Measurements from ENCODE around the gene HIVEP3.

HIVEP3 gene

GRCh38 chr1:41682845-41683625 lies 235.7 kb downstream of the HIVEP3 start:
- no peak for DNase-seq (ENCODE audit: low read depth)

DNA sequence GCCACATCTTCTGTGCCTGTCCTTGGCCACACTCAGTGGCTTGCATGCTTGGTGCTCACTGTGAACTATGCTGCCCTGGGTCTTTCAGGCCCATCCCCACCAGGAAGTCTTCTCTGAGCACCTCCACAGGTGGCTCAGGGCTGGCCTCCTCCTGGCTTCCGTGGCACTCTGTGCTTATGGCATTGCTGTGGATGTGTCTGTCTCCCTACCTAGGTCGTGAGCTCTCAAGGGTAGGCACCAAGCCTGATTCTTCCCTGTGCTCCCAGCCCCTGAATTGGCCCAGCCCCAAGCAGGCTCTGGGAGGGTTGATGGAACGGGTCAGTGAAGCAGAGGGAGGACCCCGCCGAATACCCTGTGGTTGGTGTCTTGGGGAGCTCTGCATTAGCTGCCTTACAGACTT lies 236.6 kb downstream of the HIVEP3 start:
- DNase-seq (ENCODE audit: low read depth) = no peak

DNA sequence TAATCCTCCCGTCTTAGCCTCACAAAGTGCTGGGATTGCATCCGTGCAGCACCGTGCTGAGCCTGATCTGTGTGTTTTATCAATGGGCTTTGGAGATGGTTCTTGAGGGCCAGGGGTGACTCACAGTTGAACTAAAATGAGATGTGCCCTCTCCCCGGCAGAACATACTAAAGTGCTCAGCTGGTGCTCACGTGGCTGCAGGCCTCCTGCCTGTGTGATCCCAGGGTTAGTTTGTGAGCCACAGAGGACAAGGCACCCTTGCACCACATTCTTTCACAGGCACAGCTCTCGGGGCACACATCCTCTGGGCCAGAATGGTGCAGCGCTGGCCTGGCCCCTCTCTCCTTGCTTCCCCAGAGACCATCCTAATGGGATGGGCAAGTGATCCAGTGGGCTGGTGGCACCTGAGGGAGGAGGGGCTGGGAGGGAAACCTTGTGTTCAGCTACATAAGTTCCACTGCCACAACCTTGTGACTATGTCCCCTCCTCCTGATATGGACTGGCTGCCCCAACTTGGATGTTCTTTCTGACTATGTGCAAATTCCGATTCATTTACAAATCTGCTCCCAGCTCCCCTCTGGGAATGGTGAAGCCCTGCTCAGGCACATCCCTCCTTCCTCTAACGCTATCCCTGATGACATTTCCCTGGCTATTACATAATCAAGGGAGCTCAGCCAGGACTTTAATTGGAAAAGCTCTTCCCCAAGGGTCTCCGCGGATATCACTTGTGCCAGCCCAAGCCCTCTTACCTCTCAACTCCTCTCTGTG lies 237.2 kb downstream of the HIVEP3 start:
- no peak for DNase-seq (ENCODE audit: low read depth)

GRCh38 chr1:41679994-41680393 lies 238.7 kb downstream of the HIVEP3 start:
- DNase-seq (ENCODE audit: low read depth) = no peak

- no peak for DNase-seq (ENCODE audit: low read depth)
Measured at GRCh38 chr1:41679531-41679930, 239.2 kb downstream of the HIVEP3 start.

DNA sequence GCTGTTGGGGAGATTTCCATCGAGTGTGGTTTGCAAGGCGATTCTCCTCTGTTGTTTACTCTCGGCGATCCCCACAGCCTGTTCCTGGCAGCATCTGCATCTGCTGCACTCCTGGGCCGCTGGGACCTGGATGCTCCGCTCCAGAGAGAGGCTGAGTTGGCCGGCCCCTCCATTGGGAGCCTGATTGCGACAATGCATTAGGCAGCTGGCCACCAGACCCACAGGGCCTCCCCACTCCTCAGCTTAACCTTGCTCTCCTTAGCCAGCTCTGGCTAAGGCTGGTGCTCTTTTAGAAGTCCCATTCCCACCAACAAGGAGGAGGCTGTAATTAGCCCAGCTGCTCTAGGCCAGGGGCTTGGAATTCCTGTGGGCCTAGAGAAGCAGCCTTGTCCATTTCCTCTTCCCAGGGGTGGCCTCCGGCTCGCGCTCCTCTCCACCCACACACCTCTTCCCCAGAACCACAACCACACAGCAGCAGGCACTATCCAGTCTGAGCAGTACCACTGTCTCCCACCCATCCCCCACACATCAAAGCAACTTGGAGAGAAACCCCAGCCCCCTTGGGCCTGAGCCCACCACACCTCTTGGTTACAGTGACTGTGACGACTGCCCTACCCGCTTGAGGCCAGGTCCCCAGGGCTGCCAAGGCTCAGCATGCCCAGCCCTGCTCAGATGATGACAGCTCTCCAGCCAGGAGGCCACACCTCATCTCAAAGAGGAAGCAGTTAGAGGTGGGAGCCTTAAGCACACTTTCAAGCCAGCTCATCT lies 240.4 kb downstream of the HIVEP3 start:
- DNase-seq (ENCODE audit: low read depth) = no peak

- no peak for DNase-seq (ENCODE audit: low read depth)
Measured at GRCh38 chr1:41677620-41678019, 241.1 kb downstream of the HIVEP3 start.

GRCh38 chr1:41675401-41675800 lies 243.3 kb downstream of the HIVEP3 start:
- DNase-seq (ENCODE audit: low read depth) = no peak

- no peak for DNase-seq (ENCODE audit: low read depth)
Measured at GRCh38 chr1:41674522-41674921, 244.2 kb downstream of the HIVEP3 start.

DNA sequence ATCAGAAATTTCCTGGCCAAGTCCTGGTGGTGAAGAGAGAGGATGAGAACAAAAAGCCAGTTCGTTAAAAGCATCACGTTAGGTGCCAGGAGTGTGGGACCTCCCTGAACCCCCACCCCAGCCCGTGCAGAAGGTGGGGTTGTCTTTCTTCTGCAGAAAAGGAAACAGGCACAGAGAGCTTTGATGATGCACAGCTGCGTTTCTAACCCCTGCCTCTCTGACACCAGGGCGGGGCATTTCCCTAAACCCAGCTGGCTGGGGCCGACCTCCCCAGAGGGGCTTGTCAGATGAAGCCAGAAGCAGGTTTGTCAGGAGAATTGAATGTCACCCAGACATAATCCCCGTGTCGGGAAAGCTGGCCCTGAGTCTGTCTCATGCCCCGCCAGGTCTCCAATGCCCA lies 244.9 kb downstream of the HIVEP3 start:
- DNase-seq (ENCODE audit: low read depth) = no peak

DNA sequence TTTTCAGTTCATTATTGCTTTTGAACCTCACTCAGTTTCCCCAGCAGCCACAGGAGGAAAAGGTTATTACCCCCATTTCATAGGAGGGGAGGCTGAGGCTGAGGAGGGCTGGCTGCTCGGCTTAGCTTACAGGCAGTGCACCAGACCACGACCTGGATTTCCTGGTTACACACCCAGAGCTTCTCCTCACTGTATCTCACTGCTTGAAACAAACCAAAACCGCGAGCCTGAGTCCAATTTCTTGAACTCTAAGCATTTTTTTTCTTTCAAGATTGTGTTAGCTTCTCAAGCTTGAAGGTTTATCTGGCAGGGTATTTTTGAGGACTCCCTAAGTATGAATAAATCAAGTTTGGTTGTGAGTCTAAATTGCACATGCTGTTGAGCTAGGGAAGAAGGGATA lies 245.3 kb downstream of the HIVEP3 start:
- DNase-seq (ENCODE audit: low read depth) = no peak

DNA sequence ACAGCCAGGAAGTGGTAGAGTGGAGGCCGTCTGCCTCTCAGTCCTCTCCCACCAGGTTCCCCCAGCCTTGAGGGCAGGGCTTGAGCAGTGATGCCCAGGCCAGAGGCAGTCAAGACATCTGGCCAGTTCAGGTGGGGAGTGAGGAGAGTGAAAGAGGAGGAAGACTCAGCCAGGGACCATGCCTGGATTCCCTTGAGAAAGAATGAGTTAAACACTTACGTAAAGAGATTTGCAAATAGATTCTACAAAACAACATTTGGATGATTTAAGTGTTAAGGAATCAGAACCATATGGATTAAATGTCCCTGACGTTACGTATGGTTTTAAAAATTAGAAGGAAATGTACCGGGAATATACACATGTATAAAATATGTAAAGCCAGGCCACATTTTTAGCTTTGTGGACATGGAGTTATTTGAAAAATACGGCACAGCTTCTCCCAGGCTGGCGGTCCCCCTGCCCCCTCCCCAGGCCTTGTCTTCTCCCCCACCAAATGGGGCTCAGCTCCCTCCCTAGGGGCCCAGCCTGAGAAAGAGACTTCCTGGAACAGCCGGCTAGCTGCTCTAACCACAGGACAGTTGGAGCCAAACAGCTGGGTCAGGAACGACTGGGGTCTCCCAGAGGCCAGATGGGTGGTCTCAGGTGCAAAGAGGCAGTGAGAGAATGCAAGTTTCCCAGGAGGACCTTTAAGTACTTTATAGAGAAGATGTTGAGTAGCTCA lies 245.9 kb downstream of the HIVEP3 start:
- no peak for DNase-seq (ENCODE audit: low read depth)

DNA sequence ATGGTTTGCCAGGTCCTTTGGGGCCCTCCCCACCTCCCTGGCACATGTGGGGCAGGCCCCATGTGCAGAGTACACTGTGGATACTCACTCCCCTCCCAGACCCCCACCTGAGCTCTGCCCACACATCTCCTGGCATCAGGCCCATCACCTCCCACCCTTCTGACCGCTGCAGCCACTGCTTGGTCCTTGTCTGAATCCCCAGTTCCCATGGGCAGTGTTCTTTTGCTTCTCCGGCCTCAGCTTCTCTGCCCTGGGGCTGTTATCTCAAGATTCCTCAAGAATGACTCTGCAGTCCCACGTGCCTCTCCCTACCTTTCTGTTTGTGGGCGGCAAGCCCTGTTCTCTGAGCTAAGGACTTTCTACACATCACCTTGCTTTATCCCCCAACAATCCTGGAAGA lies 246.5 kb downstream of the HIVEP3 start:
- no peak for DNase-seq (ENCODE audit: low read depth)

- DNase-seq (ENCODE audit: low read depth) = no peak
Measured at GRCh38 chr1:41671116-41671755, 247.5 kb downstream of the HIVEP3 start.

DNA sequence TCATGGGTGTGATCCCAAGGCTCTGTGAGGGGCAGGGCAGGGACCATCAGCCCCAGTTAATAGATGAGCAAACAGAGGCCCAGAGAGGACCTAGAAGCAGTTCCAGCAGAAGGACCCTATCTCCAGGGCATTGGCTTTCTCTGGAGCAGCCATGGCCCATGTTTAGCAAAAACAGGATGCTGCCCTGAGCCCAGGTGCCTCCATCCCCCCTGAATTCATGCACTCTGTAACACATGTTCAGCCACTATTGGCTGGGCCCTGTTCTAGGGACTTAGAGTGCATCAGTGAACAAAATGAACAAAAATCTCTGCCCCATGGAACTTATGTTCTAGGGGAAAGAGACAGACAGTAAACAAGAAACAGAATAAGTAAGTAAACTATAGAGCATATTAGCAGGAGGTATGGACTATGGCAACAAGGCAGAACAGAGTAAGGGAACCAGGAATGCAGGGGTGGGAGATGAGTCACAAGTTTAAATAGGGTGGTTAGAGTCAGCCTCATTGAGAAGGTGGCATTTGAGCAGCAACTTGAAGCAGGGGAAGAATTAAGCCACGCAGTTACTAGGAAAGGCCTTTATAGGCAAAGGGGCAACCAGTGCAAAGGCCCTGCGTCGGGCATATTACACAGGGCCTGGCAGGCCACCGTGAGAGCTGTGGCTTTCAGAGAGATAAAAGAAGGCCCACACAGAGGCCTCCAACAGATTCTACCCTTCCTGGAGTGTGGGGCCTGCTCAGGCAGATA lies 248.3 kb downstream of the HIVEP3 start:
- no peak for DNase-seq (ENCODE audit: low read depth)

- DNase-seq (ENCODE audit: low read depth) = no peak
Measured at GRCh38 chr1:41668967-41669366, 249.8 kb downstream of the HIVEP3 start.

GRCh38 chr1:41668054-41668660 lies 250.6 kb downstream of the HIVEP3 start:
- no peak for DNase-seq (ENCODE audit: low read depth)

GRCh38 chr1:41666981-41667631 lies 251.6 kb downstream of the HIVEP3 start:
- no peak for DNase-seq (ENCODE audit: low read depth)

- DNase-seq (ENCODE audit: low read depth) = no peak
Measured at GRCh38 chr1:41665962-41666917, 252.5 kb downstream of the HIVEP3 start.
